AG04450 (cell line): ENCODE measurements around the gene UTP15. TPM values are rescaled to one million over a fixed set of nuclear protein-coding genes. Genes with fewer than 3 reads are reported as not detected.

Source experiments
- CTCF ChIA-PET: fragments of 300-600, 350-600 bp; formaldehyde crosslinking; extraction: SDS; loops from one replicate; lab custom pipeline; 2022; ENCODE audit warnings: antibody characterized with exemption, inconsistent platforms; lab: Charles Lee
- POLR2A ChIA-PET: fragments of 350-600 bp; formaldehyde crosslinking; extraction: SDS; loops from one replicate; lab custom pipeline; 2021; ENCODE audit warnings: antibody characterized with exemption, inconsistent platforms; lab: Yijun Ruan, JAX
- DNase-seq: peaks from one replicate; pipeline ENCODE4 v3.0.0-alpha.2; 2011; ENCODE audit warnings: low read depth, low spot score
- H3K27ac ChIP-seq: one replicate; pipeline ENCODE4 v1.5.1; 2012; ENCODE audit warnings: low read depth, low read length, control low read depth
- H3K27me3 ChIP-seq: one replicate; pipeline ENCODE4 v1.6.0; 2012; ENCODE audit warnings: low read length; ENCODE audit not compliant: control insufficient read depth, insufficient read depth
- H3K4me3 ChIP-seq: 2 replicates; pipeline ENCODE4 v1.5.1; 2011; ENCODE audit warnings: mild to moderate bottlenecking, low read depth, low read length, control low read depth
- H3K9me3 ChIP-seq: 2 replicates; pipeline ENCODE4 v1.5.1; 2012; ENCODE audit warnings: low read length; ENCODE audit not compliant: control insufficient read depth, insufficient read depth
- polyA plus RNA-seq: library from polyadenylated mRNA; depleted of rRNA; stranded (reverse); fragments of >200 nt; gene quantifications from 2 replicates; pipeline ENCODE4 v1.2.3, GENCODE V29; 2011
- TF ChIP-seq, protein P1 (sequence below): IDR thresholded peaks from 2 replicates; pipeline ENCODE4 v1.5.1; 2011; ENCODE audit warnings: low read depth, low read length, control low read depth, inconsistent platforms

The UTP15 gene
- polyA plus RNA-seq, 1 experiment, result 15.3 TPM

- POLR2A ChIA-PET, result no interaction called here
Measured at GRCh38 chr5:73544429-73545402, 20.8 kb upstream of the UTP15 start.

GRCh38 chr5:73545403-73545779 is 20.2 kb upstream of the UTP15 start:
- CTCF ChIA-PET, result interaction anchor here (1.6 kb wide), 1 partner anchor 9 kb away, joined by 5 read pairs; no protein-coding TSS in a partner anchor
- H3K27ac ChIP-seq, result no peak overlapping the region

More at GRCh38 chr5:73544429-73545402, 20.8 kb upstream of the UTP15 start:
- Histone ChIP-seq H3K4me3 (no peak overlapping the region), H3K27me3 (no peaks in the 10 kb centered on the region), H3K9me3 (no peaks in the 10 kb centered on the region), H3K27ac (no peak overlapping the region)
- TF ChIP-seq, protein P1, sequence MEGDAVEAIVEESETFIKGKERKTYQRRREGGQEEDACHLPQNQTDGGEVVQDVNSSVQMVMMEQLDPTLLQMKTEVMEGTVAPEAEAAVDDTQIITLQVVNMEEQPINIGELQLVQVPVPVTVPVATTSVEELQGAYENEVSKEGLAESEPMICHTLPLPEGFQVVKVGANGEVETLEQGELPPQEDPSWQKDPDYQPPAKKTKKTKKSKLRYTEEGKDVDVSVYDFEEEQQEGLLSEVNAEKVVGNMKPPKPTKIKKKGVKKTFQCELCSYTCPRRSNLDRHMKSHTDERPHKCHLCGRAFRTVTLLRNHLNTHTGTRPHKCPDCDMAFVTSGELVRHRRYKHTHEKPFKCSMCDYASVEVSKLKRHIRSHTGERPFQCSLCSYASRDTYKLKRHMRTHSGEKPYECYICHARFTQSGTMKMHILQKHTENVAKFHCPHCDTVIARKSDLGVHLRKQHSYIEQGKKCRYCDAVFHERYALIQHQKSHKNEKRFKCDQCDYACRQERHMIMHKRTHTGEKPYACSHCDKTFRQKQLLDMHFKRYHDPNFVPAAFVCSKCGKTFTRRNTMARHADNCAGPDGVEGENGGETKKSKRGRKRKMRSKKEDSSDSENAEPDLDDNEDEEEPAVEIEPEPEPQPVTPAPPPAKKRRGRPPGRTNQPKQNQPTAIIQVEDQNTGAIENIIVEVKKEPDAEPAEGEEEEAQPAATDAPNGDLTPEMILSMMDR, result no peak
- CTCF ChIA-PET, result no interaction called here
- no peak for DNase-seq

GRCh38 chr5:73550016-73550415 is 15.5 kb upstream of the UTP15 start:
- CTCF ChIA-PET, result no interaction called here
- DNase-seq, result no peak

More at GRCh38 chr5:73545403-73545779, 20.2 kb upstream of the UTP15 start:
- POLR2A ChIA-PET, result no interaction called here
- Histone ChIP-seq H3K4me3 (no peak overlapping the region), H3K9me3 (no peaks in the 10 kb centered on the region), H3K27me3 (no peaks in the 10 kb centered on the region)
- no peak for DNase-seq
- TF ChIP-seq, protein P1, result no peak

DNA sequence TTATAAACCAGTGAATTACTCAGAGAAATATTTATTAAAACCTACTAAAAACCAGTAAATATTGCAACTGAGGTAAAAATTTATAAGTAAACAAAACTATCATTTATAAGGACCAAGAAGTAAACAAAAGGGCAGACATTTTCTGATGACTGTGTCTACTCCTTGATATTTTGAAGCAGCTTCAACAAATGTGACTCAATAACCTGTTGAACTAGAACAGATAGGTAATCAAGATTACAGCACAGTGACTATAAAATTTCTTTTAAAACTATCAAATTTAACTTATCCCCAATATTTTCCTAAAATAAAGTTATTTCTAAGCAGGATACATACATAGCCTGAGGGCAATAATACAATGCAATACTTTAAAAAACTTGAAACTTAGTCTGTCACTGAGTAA is 12.9 kb upstream of the UTP15 start:
- CTCF ChIA-PET, result no interaction called here
- no peak overlapping the region for H3K27ac ChIP-seq

More at GRCh38 chr5:73550016-73550415, 15.5 kb upstream of the UTP15 start:
- Histone ChIP-seq H3K9me3 (no peaks in the 10 kb centered on the region), H3K27me3 (no peaks in the 10 kb centered on the region), H3K27ac (no peak overlapping the region), H3K4me3 (no peak overlapping the region)
- TF ChIP-seq, protein P1, result no peak
- POLR2A ChIA-PET, result no interaction called here

More for the DNA sequence above, 12.9 kb upstream of the UTP15 start:
- TF ChIP-seq, protein P1, result no peak
- POLR2A ChIA-PET, result no interaction called here
- no peak for DNase-seq
- no peaks in the 10 kb centered on the region for H3K9me3 ChIP-seq
- no peak overlapping the region for H3K4me3 ChIP-seq
- H3K27me3 ChIP-seq, result no peaks in the 10 kb centered on the region
